Natural killer cell (primary cell): ENCODE data around the gene TBCK. TPM values are rescaled to one million over a fixed set of nuclear protein-coding genes. Genes with fewer than 3 reads are reported as not detected.

Source experiments
- ATAC-seq, 3 donors: fragments of 150-1000 bp in 2 of 3; fragments of 200-7000 bp in 1 of 3; cut with Tn5 transposase; 1 replicate in 1 of 3; 2 replicates in 2 of 3; pipeline ENCODE4 v1.10.0; 2021; ENCODE audit warnings: mild to moderate bottlenecking in 2 of 3, moderate library complexity in 2 of 3
- DNase-seq, 2 donors: peaks; one replicate each; pipeline versions ENCODE4 v3.0.0 to v3.0.0-alpha.2; 2013 to 2021; ENCODE audit warnings: mixed read lengths in 1 of 2
- H3K27ac ChIP-seq: one replicate; pipeline ENCODE4 v1.5.1; 2013; ENCODE audit warnings: mild to moderate bottlenecking, low read length
- H3K27me3 ChIP-seq: one replicate; pipeline ENCODE4 v1.6.1; 2013; ENCODE audit warnings: low read length; ENCODE audit not compliant: control insufficient read depth, insufficient read depth
- H3K36me3 ChIP-seq: one replicate; pipeline ENCODE4 v1.6.1; 2013; ENCODE audit warnings: low read length; ENCODE audit not compliant: control insufficient read depth, insufficient read depth
- H3K4me1 ChIP-seq: one replicate; pipeline ENCODE4 v1.6.1; 2013; ENCODE audit warnings: low read length; ENCODE audit not compliant: control insufficient read depth, insufficient read depth
- H3K4me3 ChIP-seq: one replicate; pipeline ENCODE4 v1.5.1; 2013; ENCODE audit warnings: low read length
- H3K9me3 ChIP-seq: one replicate; pipeline ENCODE4 v1.6.1; 2013; ENCODE audit warnings: low read length; ENCODE audit not compliant: control insufficient read depth, insufficient read depth
- H3K27ac Mint-ChIP-seq, 2 donors: one replicate each; pipeline ENCODE4 v1.8.0; 2022; ENCODE audit warnings: mild to moderate bottlenecking in 2 of 2, mixed read lengths in 2 of 2, moderate library complexity in 1 of 2
- H3K27me3 Mint-ChIP-seq, 2 donors: one replicate each; pipeline ENCODE4 v1.8.0; 2022; ENCODE audit warnings: low read depth in 2 of 2, mixed read lengths in 2 of 2
- H3K36me3 Mint-ChIP-seq: one replicate; pipeline ENCODE4 v1.8.0; 2022; ENCODE audit warnings: mixed read lengths
- H3K4me1 Mint-ChIP-seq, 2 donors: one replicate each; pipeline ENCODE4 v1.8.0; 2022; ENCODE audit warnings: mixed read lengths in 2 of 2
- H3K4me3 Mint-ChIP-seq: one replicate; pipeline ENCODE4 v1.8.0; 2022; ENCODE audit warnings: mild to moderate bottlenecking, moderate library complexity, mixed read lengths
- H3K9me3 Mint-ChIP-seq, 2 donors: one replicate each; pipeline ENCODE4 v1.8.0; 2022; ENCODE audit warnings: mixed read lengths in 2 of 2
- WGBS: methylation state at CpG from one replicate; pipeline ENCODE4 v1.1.7; 2013; ENCODE audit warnings: missing lambda C conversion rate; ENCODE audit not compliant: insufficient coverage; 5-methylcytosine and 5-hydroxymethylcytosine counted together
- intact Hi-C: fragments of 100-400 bp; cut with micrococcal nuclease; formaldehyde crosslinking; loops from one replicate; pipeline ENCODE4 v1.14.2; 2022
- total RNA-seq, 4 donors: library from RNA; stranded (reverse); fragments of 120-200 nt in 1 of 4; gene quantifications; one replicate each; pipeline versions ENCODE4 v1.2.3 to v1.2.4, GENCODE V29; 2013 to 2022
- TF ChIP-seq, protein P1 (sequence below): fragments of 200-600 bp; IDR thresholded peaks from one replicate; pipeline ENCODE4 v1.8.0; 2022; ENCODE audit warnings: antibody characterized with exemption

The TBCK gene
- total RNA-seq, 3 donors from 2014 or later (not counting 1 experiment from before 2014, with no cell fraction given): 49.5 to 78.5 (median 54.2) TPM

DNA sequence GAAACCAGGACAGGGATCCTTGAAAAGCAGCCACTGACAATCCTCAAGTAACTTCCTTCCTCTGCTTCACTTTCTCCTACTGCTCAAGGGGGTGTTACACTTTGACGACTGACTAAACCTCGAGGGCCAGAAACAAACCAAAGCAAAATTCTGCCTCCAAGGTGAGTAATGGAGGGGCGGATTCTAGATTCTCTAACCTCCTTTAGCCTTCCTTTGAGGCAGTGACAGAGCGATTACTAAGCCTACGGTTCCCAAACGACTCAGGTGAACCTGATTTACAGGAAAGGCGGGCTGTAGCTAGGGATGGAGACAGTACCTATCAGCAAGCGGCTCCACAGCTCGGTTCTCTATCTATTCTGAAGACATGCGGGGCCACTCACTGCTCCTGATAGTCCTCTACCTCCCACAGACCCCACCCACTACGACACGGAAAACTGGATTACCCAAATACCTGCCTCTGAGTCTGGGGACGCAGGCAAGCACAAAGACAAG is 487 bp downstream of the TBCK start:
- TF ChIP-seq, protein P1, sequence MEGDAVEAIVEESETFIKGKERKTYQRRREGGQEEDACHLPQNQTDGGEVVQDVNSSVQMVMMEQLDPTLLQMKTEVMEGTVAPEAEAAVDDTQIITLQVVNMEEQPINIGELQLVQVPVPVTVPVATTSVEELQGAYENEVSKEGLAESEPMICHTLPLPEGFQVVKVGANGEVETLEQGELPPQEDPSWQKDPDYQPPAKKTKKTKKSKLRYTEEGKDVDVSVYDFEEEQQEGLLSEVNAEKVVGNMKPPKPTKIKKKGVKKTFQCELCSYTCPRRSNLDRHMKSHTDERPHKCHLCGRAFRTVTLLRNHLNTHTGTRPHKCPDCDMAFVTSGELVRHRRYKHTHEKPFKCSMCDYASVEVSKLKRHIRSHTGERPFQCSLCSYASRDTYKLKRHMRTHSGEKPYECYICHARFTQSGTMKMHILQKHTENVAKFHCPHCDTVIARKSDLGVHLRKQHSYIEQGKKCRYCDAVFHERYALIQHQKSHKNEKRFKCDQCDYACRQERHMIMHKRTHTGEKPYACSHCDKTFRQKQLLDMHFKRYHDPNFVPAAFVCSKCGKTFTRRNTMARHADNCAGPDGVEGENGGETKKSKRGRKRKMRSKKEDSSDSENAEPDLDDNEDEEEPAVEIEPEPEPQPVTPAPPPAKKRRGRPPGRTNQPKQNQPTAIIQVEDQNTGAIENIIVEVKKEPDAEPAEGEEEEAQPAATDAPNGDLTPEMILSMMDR: no peak
- Mint-ChIP-seq H3K4me3 (no peak overlapping the region), H3K36me3 (no peaks in the 10 kb centered on the region), H3K4me1 (peaks cover 5 to 30% of the 10 kb centered on the region in 2 donors), H3K9me3 (no peaks in the 10 kb centered on the region), H3K27me3 (no peaks in the 10 kb centered on the region), H3K27ac (no peak overlapping the region)
- DNase-seq (peak in 1 of 2 donors; percentile 65), ATAC-seq (peak; percentile 5 to 31 (median 30))
- peak overlapping the region; percentile 97 for H3K27ac ChIP-seq
- no peaks in the 10 kb centered on the region for H3K27me3 ChIP-seq
- intact Hi-C loops: loop anchor here (10.0 kb wide), 1 partner anchor 1171 kb away; the partner anchor contains the start of gene TET2
- H3K4me3 ChIP-seq: peak overlapping the region; percentile 87
- peaks cover 15% of the 10 kb centered on the region for H3K4me1 ChIP-seq
- H3K9me3 ChIP-seq: no peaks in the 10 kb centered on the region
- no peaks in the 10 kb centered on the region for H3K36me3 ChIP-seq
- WGBS: 0% methylated on average over 13 of the region's 13 CpGs

DNA sequence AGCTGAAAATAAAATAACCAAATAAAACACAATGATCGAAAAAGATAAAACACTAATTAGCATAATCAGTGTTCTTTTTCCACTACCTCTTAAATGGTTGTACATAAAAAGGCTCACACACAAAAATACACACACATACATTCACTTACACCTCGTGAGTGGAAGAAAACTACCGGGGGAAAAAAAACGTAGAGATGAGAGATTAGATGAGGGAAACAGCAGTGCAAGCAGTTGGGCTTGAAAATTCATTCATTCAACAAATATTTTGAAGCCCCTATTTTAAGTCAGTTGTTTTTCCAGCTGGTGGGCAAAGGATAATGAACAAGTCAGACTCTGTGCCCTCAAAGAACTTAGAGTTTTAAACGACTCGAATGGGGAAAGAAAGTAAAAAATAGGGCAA is 1.0 kb downstream of the TBCK start:
- Mint-ChIP-seq H3K4me1 (peaks cover under 1 to 35% of the 10 kb centered on the region in 2 donors), H3K4me3 (no peak overlapping the region), H3K27ac (no peak overlapping the region), H3K27me3 (no peaks in the 10 kb centered on the region), H3K36me3 (no peaks in the 10 kb centered on the region), H3K9me3 (no peaks in the 10 kb centered on the region)
- Histone ChIP-seq H3K27me3 (no peaks in the 10 kb centered on the region), H3K4me3 (peak overlapping the region; percentile 87), H3K27ac (peak overlapping the region; percentile 97), H3K4me1 (peaks cover 15% of the 10 kb centered on the region), H3K9me3 (no peaks in the 10 kb centered on the region), H3K36me3 (no peaks in the 10 kb centered on the region)
- TF ChIP-seq, protein P1: no peak
- WGBS: 34% methylated on average over 3 of the region's 6 CpGs
- peak in 1 of 2 donors; percentile 12 for DNase-seq
- ATAC-seq: no peak
- intact Hi-C loops: loop anchor here (10.0 kb wide), 1 partner anchor 1170 kb away; the partner anchor contains the start of gene TET2

DNA sequence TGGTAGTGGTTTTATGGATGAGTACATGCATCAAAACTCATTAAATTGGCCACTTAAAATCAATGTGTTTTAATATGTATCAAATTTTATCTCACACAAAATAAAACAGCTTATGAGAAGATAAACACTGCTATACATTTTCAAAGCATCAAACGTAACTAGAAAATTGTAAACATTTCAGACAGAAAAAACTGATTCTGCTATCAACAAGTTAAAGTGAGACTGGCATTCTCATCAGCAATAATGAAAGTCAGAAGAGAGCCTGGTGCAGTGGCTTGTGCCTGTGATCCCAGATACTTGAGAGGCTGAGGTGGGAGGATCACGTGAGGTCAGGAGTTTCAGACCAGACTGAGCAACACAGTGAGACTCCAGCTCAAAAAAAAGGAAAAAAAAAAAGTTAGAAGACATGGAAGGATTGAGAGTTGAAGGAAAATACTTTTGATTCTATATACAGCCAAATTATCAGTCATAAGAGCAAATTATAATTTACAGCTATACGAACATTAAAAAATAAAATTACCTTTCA is 2.9 kb downstream of the TBCK start:
- Mint-ChIP-seq H3K4me3 (peak overlapping the region; percentile 10), H3K9me3 (no peaks in the 10 kb centered on the region), H3K36me3 (no peaks in the 10 kb centered on the region), H3K27me3 (no peaks in the 10 kb centered on the region), H3K4me1 (peaks cover 0 to 25% of the 10 kb centered on the region in 2 donors), H3K27ac (peak overlapping the region in 1 of 2 donors; percentile 48)
- DNase-seq (no peak), ATAC-seq (no peak)
- TF ChIP-seq, protein P1: no peak
- WGBS: 71% methylated on average over 2 of the region's 3 CpGs
- intact Hi-C loops: loop anchor here (10.0 kb wide), 1 partner anchor 1168 kb away; the partner anchor contains the start of gene TET2
- Histone ChIP-seq H3K27ac (no peak overlapping the region), H3K9me3 (no peaks in the 10 kb centered on the region), H3K27me3 (no peaks in the 10 kb centered on the region), H3K4me1 (peaks cover 15% of the 10 kb centered on the region), H3K4me3 (no peak overlapping the region), H3K36me3 (peaks cover 5% of the 10 kb centered on the region)
